ENCODE measurements around the gene CTLA4. TPM values are rescaled to one million over a fixed set of nuclear protein-coding genes. Genes with fewer than 3 reads are reported as not detected.

The CTLA4 gene
- total RNA-seq, 1 donor from 2014 or later = 0.86 TPM

GRCh38 chr2:203855274-203855673 is 12.3 kb upstream of the CTLA4 start:
- H3K36me3 ChIP-seq = no peaks in the 10 kb centered on the region
- no peaks in the 10 kb centered on the region for H3K27me3 ChIP-seq (ENCODE audit: low read depth)
- DNase-seq (no peak), ATAC-seq (no peak)
- H3K4me3 ChIP-seq = no peak overlapping the region
- no peaks in the 10 kb centered on the region for H3K4me1 ChIP-seq
- no peak overlapping the region for H3K27ac ChIP-seq
- no peaks in the 10 kb centered on the region for H3K9me3 ChIP-seq
- TF ChIP-seq CTCF (IDR thresholded peaks at IDR 0.05) = no peak
- intact Hi-C loops (cut with DNase I) = no loop called here

GRCh38 chr2:203857656-203858055 is 9.9 kb upstream of the CTLA4 start:
- Histone ChIP-seq H3K4me1 (no peaks in the 10 kb centered on the region), H3K36me3 (no peaks in the 10 kb centered on the region), H3K27ac (no peak overlapping the region), H3K27me3 (ENCODE audit: low read depth) (no peaks in the 10 kb centered on the region), H3K9me3 (no peaks in the 10 kb centered on the region), H3K4me3 (no peak overlapping the region)
- intact Hi-C loops (cut with DNase I) = no loop called here
- no peak for ATAC-seq
- DNase-seq = no peak
- TF ChIP-seq CTCF (IDR thresholded peaks at IDR 0.05) = no peak

- no peaks in the 10 kb centered on the region for H3K9me3 ChIP-seq
- H3K36me3 ChIP-seq = no peaks in the 10 kb centered on the region
- intact Hi-C loops (cut with DNase I) = no loop called here
- H3K27ac ChIP-seq = no peak overlapping the region
- no peaks in the 10 kb centered on the region for H3K27me3 ChIP-seq (ENCODE audit: low read depth)
- no peaks in the 10 kb centered on the region for H3K4me1 ChIP-seq
- TF ChIP-seq CTCF (IDR thresholded peaks at IDR 0.05) = no peak
- peak in 1 of 2 donors; percentile 25 for ATAC-seq
- no peak for DNase-seq
- H3K4me3 ChIP-seq = no peak overlapping the region
Measured at GRCh38 chr2:203858176-203858575, 9.4 kb upstream of the CTLA4 start.

- ATAC-seq = no peak
- no peaks in the 10 kb centered on the region for H3K4me1 ChIP-seq
- no peak for TF ChIP-seq CTCF (IDR thresholded peaks at IDR 0.05)
- DNase-seq = no peak
- no peak overlapping the region for H3K4me3 ChIP-seq
- H3K27ac ChIP-seq = no peak overlapping the region
- H3K9me3 ChIP-seq = no peaks in the 10 kb centered on the region
- H3K36me3 ChIP-seq = no peaks in the 10 kb centered on the region
- intact Hi-C loops (cut with DNase I) = no loop called here
- no peaks in the 10 kb centered on the region for H3K27me3 ChIP-seq (ENCODE audit: low read depth)
Measured at GRCh38 chr2:203859030-203859789, 8.4 kb upstream of the CTLA4 start.

- intact Hi-C loops (cut with DNase I) = no loop called here
- Histone ChIP-seq H3K9me3 (no peaks in the 10 kb centered on the region), H3K4me1 (no peaks in the 10 kb centered on the region), H3K27me3 (ENCODE audit: low read depth) (no peaks in the 10 kb centered on the region), H3K36me3 (no peaks in the 10 kb centered on the region), H3K27ac (no peak overlapping the region), H3K4me3 (no peak overlapping the region)
- DNase-seq = no peak
- TF ChIP-seq CTCF (IDR thresholded peaks at IDR 0.05) = no peak
- no peak for ATAC-seq
Measured at GRCh38 chr2:203861197-203861596, 6.4 kb upstream of the CTLA4 start.
